ENCODE results near the gene PCDH19. TPM values are rescaled to one million over a fixed set of nuclear protein-coding genes. Genes with fewer than 3 reads are reported as not detected.

PCDH19 gene
- total RNA-seq, 2 donors from 2014 or later: under 0.01 to 0.33 TPM

GRCh38 chrX:100264200-100264599 lies 145.9 kb downstream of the PCDH19 start:
- Histone ChIP-seq H3K9me3 (no peaks in the 10 kb centered on the region), H3K4me1 (no peaks in the 10 kb centered on the region), H3K4me3 (no peak overlapping the region), H3K27me3 (no peaks in the 10 kb centered on the region), H3K36me3 (replicated peaks in 1 of 2; ENCODE audit: insufficient read depth in 1 of 2, low read depth in 2 of 2) (no peaks in the 10 kb centered on the region), H3K27ac (no peak overlapping the region)
- WGBS, 2 donors: 24 to 25% methylated on average over 2 of the region's 2 CpGs
- ATAC-seq (no peak), DNase-seq (no peak)
- no peak for TF ChIP-seq CTCF (IDR thresholded peaks at IDR 0.05)
- TF ChIP-seq POLR2A (IDR thresholded peaks at IDR 0.05): no peak
- intact Hi-C loops (cut with DNase I): no loop called here

DNA sequence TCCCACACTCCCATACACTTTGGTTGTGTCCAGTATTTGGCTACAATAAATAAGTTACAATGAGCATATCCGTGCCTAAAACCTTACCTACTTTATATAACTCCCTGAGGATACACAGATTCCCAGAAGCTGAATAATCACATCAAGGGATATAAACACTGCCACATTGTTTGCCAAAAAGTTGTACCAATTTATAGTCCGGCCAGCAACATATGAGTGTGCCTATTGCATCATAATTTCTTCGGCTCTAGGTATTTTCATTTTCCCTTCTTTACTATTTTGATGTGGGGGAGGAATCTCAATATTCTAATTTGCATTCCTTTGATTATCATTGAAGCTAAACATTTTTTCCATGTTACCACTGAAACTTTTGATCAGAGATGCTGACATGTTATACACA lies 146.4 kb downstream of the PCDH19 start:
- Histone ChIP-seq H3K27ac (no peak overlapping the region), H3K4me3 (no peak overlapping the region), H3K9me3 (no peaks in the 10 kb centered on the region), H3K36me3 (replicated peaks in 1 of 2; ENCODE audit: insufficient read depth in 1 of 2, low read depth in 2 of 2) (no peaks in the 10 kb centered on the region), H3K27me3 (no peaks in the 10 kb centered on the region), H3K4me1 (no peaks in the 10 kb centered on the region)
- 53 to 62% methylated on average over 3 of the region's 3 CpGs for WGBS, 2 donors
- no peak for TF ChIP-seq CTCF (IDR thresholded peaks at IDR 0.05)
- TF ChIP-seq POLR2A (IDR thresholded peaks at IDR 0.05): no peak
- no peak for DNase-seq
- ATAC-seq: no peak
- intact Hi-C loops (cut with DNase I): no loop called here

DNA sequence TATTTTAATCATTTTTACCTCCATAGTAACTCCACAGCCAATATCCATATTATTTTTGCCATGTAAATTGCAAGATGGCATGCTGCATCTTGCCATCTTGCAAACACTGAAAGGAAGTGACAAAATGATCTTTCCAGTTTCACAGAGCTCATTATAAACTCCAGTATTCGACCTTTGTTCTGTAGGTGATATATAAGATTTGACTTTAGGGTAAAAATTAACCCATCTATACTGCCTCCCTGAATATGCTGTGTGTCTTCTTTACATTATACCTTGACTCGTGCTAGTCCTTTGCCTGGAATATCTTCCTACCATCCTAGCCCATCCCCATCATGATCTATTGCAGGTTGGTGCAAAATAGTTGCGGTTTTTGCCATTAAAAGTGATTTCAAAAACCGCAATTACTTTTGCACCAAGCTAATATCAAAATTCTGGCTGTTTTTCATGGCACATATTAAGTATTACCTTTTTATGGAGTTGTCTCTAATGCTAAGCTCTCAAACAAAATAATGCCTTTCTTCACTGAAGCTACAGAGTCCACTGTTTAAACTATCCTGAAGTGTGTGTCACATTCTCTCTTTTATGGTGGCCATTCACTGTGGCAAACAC lies 161.1 kb downstream of the PCDH19 start:
- no peak for TF ChIP-seq CTCF (IDR thresholded peaks at IDR 0.05)
- no peak for TF ChIP-seq POLR2A (IDR thresholded peaks at IDR 0.05)
- DNase-seq (no peak), ATAC-seq (no peak)
- Histone ChIP-seq H3K4me3 (no peak overlapping the region), H3K27ac (no peak overlapping the region), H3K36me3 (replicated peaks in 1 of 2; ENCODE audit: insufficient read depth in 1 of 2, low read depth in 2 of 2) (no peaks in the 10 kb centered on the region), H3K9me3 (no peaks in the 10 kb centered on the region), H3K4me1 (no peaks in the 10 kb centered on the region), H3K27me3 (no peaks in the 10 kb centered on the region)
- 42 to 60% methylated on average over 4 of the region's 4 CpGs for WGBS, 2 donors
- intact Hi-C loops (cut with DNase I): no loop called here

DNA sequence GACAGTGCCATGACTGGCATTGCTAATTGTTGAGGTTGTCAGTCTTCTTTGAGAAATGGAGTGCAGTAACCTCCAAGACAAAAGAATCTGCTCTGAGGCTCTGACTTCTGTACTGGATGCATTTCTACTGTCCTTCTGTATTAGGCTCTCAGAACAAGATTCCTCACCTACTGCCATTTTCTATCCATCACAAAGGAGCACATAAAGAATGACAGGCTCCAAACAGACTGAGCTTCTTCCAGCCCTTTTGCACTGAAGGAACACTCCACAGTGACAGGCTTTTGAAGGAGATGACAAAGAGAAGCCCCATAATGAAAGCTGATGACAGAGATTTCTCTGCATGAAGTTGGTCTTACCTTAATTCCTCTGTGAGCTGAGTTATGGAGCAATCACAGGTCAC lies 162.2 kb downstream of the PCDH19 start:
- TF ChIP-seq CTCF (IDR thresholded peaks at IDR 0.05): no peak
- TF ChIP-seq POLR2A (IDR thresholded peaks at IDR 0.05): no peak
- H3K9me3 ChIP-seq: no peaks in the 10 kb centered on the region
- no peaks in the 10 kb centered on the region for H3K4me1 ChIP-seq
- H3K36me3 ChIP-seq (replicated peaks in 1 of 2; ENCODE audit: insufficient read depth in 1 of 2, low read depth in 2 of 2): no peaks in the 10 kb centered on the region
- DNase-seq: no peak
- no peak overlapping the region for H3K4me3 ChIP-seq
- intact Hi-C loops (cut with DNase I): no loop called here
- no peak for ATAC-seq
- no peak overlapping the region for H3K27ac ChIP-seq
- H3K27me3 ChIP-seq: no peaks in the 10 kb centered on the region

DNA sequence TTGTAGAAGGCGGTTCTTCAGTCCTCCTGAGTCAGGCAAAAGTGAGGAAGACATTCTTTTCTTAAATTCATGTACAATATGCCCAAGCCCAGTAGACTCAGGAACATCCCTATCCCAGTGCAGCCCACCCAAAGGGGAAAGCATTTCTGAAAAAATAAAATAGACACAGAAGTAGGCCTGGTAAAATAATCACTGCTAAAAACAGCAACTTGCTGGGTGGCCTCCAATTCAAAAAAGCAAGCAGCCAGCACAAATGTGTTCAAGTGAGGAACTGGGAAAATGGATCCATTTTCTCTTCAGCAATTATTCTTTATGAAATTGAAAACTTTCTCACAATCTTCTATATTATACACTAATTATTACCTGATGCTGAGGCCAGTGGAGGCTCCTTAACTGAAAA lies 165.4 kb downstream of the PCDH19 start:
- Histone ChIP-seq H3K27me3 (no peaks in the 10 kb centered on the region), H3K4me1 (no peaks in the 10 kb centered on the region), H3K36me3 (replicated peaks in 1 of 2; ENCODE audit: insufficient read depth in 1 of 2, low read depth in 2 of 2) (no peaks in the 10 kb centered on the region), H3K4me3 (no peak overlapping the region), H3K27ac (no peak overlapping the region), H3K9me3 (no peaks in the 10 kb centered on the region)
- intact Hi-C loops (cut with DNase I): no loop called here
- ATAC-seq (no peak), DNase-seq (no peak)
- WGBS, 2 donors: 45 to 63% methylated on average over 1 of the region's 1 CpG
- no peak for TF ChIP-seq CTCF (IDR thresholded peaks at IDR 0.05)
- TF ChIP-seq POLR2A (IDR thresholded peaks at IDR 0.05): no peak

All from body of pancreas (tissue), 4 donors.